Inflammatory macrophage (primary cell): ENCODE measurements around the gene PHKG1.
"Not testable (repeated sequence)": the region's sequence is repeated elsewhere in the genome, so short reads cannot be mapped to it uniquely, and the experiment has no call there.

Source experiments
- DNase-seq, 2 donors: peaks; one replicate each; pipeline ENCODE4 v3.0.0-alpha.2; 2020 to 2022

The PHKG1 gene

GRCh38 chr7:56040730-56041129 lies 52.0 kb downstream of the PHKG1 start:
- no peak for DNase-seq

GRCh38 chr7:56033671-56034432 lies 58.9 kb downstream of the PHKG1 start:
- DNase-seq: peak; percentile 58 to 74

GRCh38 chr7:56032578-56032977 lies 60.2 kb downstream of the PHKG1 start:
- not testable (repeated sequence) for DNase-seq

GRCh38 chr7:56031556-56031955 lies 61.2 kb downstream of the PHKG1 start:
- DNase-seq: not testable (repeated sequence)

GRCh38 chr7:56030340-56030739 lies 62.4 kb downstream of the PHKG1 start:
- no peak for DNase-seq
